ENCODE measurements around the gene EPM2AIP1.
"Not testable (repeated sequence)": the region's sequence is repeated elsewhere in the genome, so short reads cannot be mapped to it uniquely, and the experiment has no call there.

EPM2AIP1 gene

DNA sequence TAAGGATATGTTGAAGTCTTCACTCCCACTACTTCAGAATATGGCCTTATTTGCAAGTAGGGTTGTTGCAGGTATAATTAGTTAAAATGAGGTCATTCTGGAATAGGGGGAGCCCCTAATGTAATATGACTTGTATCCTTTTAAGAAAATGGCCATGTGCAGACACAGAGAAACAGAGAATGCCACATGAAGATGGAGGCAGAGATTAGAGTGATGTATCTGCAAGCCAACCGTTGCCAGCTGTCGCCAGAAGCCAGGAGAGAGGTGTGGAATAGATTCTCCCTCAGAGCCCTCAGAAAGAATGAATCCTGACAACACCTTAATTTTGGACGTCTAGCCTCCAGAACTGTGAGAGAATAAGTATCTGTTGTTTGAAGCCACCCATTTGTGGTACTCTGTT, 36.8 kb downstream of the EPM2AIP1 start:
- Histone ChIP-seq H3K9ac (ENCODE audit: low read depth in 1 of 2, low read length in 2 of 2) (no peak overlapping the region), H3K9me3 (ENCODE audit: control insufficient read depth in 2 of 2, low read length in 2 of 2) (no peaks in the 10 kb centered on the region), H3K36me3 (ENCODE audit: control insufficient read depth in 2 of 2, insufficient read depth in 2 of 2, low read length in 2 of 2) (no peaks in the 10 kb centered on the region), H3K27me3 (ENCODE audit: control insufficient read depth in 2 of 2, insufficient read depth in 2 of 2, low read length in 2 of 2) (no peaks in the 10 kb centered on the region), H3K27ac (ENCODE audit: low read depth in 2 of 2, low read length in 2 of 2) (no peak overlapping the region), H3K4me1 (ENCODE audit: control insufficient read depth in 2 of 2, insufficient read depth in 2 of 2, low read length in 2 of 2) (peaks cover 17 to 28% of the 10 kb centered on the region in 2 donors), H3K4me3 (ENCODE audit: low read length in 2 of 2) (no peak overlapping the region)

DNA sequence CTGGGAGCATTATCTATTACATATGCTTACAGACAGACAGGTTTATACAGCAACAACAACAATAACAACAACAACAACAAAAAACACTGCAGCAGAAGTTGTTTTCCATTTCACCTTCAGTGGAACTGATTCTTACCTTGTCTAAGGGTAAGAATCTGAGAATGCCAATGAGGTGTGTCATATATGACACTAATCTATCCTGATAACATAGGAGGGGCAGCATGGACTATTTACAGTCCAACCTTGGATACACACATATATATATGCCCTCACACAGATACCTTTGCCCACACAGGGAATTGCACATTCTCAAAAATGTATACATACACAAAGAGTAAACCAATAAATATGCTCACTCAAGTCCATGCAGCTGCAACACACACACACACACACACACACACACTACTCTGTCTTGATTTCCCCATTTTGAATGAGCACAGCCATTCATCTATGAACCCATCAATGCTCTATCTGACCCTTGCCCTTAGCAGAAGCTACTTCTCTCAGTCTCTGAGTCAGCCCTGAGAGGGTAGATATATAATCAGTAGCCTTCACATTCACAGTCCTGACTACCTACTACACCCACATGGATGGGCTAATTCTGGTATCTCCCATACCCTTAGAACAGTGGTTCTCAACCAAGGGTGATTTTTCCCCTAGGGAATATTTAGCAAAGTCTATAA, 38.3 kb downstream of the EPM2AIP1 start:
- Histone ChIP-seq H3K36me3 (ENCODE audit: control insufficient read depth in 2 of 2, insufficient read depth in 2 of 2, low read length in 2 of 2) (no peaks in the 10 kb centered on the region), H3K4me3 (ENCODE audit: low read length in 2 of 2) (no peak overlapping the region), H3K9me3 (ENCODE audit: control insufficient read depth in 2 of 2, low read length in 2 of 2) (no peaks in the 10 kb centered on the region), H3K27me3 (ENCODE audit: control insufficient read depth in 2 of 2, insufficient read depth in 2 of 2, low read length in 2 of 2) (no peaks in the 10 kb centered on the region), H3K4me1 (ENCODE audit: control insufficient read depth in 2 of 2, insufficient read depth in 2 of 2, low read length in 2 of 2) (peaks cover 17 to 28% of the 10 kb centered on the region in 2 donors), H3K9ac (ENCODE audit: low read depth in 1 of 2, low read length in 2 of 2) (no peak overlapping the region), H3K27ac (ENCODE audit: low read depth in 2 of 2, low read length in 2 of 2) (peak overlapping the region; percentile 40 to 58)

DNA sequence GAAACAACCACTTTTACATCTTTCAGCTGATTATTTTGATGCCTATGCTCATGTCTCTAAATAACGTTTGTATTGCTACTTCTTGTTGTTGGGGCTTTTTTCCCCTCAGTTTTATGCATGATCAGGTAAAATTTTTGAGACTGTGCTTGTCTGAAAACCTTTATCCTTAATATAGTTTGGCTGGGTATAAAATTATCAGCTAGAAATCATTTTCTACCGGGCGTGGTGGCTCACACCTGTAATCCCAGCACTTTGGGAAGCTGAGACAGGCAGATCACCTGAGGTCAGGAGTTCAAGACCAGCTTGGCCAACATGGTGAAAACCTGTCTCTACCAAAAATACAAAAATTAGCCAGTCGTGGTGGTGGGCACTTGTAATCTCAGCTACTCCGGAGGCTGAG, 45.1 kb downstream of the EPM2AIP1 start:
- not testable (repeated sequence) for H3K9me3 ChIP-seq (ENCODE audit: control insufficient read depth in 2 of 2, low read length in 2 of 2); H3K4me3 ChIP-seq (ENCODE audit: low read length in 2 of 2); H3K27ac ChIP-seq (ENCODE audit: low read depth in 2 of 2, low read length in 2 of 2); H3K36me3 ChIP-seq (ENCODE audit: control insufficient read depth in 2 of 2, insufficient read depth in 2 of 2, low read length in 2 of 2); H3K9ac ChIP-seq (ENCODE audit: low read depth in 1 of 2, low read length in 2 of 2); H3K27me3 ChIP-seq (ENCODE audit: control insufficient read depth in 2 of 2, insufficient read depth in 2 of 2, low read length in 2 of 2)
- peaks cover 8 to 17% of the 10 kb centered on the region in 2 donors for H3K4me1 ChIP-seq (ENCODE audit: control insufficient read depth in 2 of 2, insufficient read depth in 2 of 2, low read length in 2 of 2)

DNA sequence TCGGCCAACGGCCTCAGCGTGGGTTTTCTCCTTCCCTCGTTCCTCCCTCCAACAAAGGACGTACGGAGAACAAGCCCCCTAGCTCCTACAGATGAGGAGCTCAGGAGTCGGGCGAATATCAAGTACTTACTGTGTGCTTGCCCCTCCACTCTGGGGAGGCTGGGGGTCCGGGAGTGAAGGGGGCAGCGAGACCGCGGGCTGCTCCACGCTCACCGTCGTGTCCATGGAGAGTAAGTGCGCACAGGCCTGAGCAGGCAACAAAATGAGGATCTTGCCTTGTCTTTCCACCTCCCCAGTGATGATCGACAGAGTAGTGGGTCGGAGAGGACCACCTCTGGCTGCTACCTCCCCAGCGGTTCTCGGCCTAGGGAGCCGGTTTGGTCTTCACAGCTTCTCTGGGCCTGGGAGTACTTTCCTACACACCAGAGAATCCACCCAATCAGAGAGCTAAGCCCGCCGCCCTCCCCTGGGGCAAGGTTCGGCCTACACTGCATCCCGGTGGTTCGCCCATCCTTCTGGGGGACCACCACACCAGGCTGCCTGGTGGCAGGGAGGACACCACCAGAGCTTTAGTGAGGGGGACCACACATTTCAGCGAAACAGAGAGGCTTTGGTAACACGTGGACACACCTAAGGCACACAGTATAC, 47.5 kb downstream of the EPM2AIP1 start:
- Histone ChIP-seq H3K27me3 (ENCODE audit: control insufficient read depth in 2 of 2, insufficient read depth in 2 of 2, low read length in 2 of 2) (no peaks in the 10 kb centered on the region), H3K9ac (ENCODE audit: low read depth in 1 of 2, low read length in 2 of 2) (peak overlapping the region in 1 of 2 donors; percentile 72), H3K4me1 (ENCODE audit: control insufficient read depth in 2 of 2, insufficient read depth in 2 of 2, low read length in 2 of 2) (peaks cover 15 to 26% of the 10 kb centered on the region in 2 donors), H3K27ac (ENCODE audit: low read depth in 2 of 2, low read length in 2 of 2) (no peak overlapping the region), H3K9me3 (ENCODE audit: control insufficient read depth in 2 of 2, low read length in 2 of 2) (no peaks in the 10 kb centered on the region), H3K4me3 (ENCODE audit: low read length in 2 of 2) (peak overlapping the region; percentile 74 to 86), H3K36me3 (ENCODE audit: control insufficient read depth in 2 of 2, insufficient read depth in 2 of 2, low read length in 2 of 2) (no peaks in the 10 kb centered on the region)

DNA sequence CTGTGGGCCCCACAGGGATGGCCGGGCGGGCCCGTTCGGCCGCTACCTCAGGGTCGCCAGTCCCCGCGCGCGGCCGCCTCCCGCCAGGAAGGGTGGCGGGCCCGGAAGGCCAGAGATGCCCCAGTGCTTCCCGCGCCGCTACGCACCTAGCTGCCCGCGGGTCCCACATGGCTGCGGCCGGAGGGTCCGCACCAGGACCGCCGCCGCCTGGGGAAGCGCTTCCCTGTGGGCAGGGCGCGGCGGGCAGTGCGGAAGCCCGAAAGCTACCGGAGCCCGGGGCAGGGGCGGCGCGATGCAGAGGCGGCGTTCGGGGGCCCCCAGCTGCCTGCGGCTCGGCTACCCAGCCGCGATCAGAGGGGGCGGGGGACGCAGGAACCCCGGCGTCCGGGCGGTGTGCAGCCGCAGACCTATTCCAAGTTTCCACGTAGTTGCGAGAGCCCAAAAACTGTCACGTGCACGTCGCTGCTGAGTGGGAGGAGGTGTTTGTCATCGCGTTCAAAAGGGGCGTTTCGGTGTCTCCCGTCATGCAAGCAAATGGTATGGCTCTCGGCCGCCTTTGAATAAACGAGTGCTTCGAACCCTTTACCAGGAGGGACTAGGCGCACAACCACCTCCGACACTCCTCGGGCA, 48.2 kb downstream of the EPM2AIP1 start, which contains the start of gene TRANK1:
Gene TRANK1 (minus strand): TSS at position 414 of the 630 bp plus-strand sequence. CDS start 245 bp downstream, at position 169.
- Histone ChIP-seq H3K27me3 (ENCODE audit: control insufficient read depth in 2 of 2, insufficient read depth in 2 of 2, low read length in 2 of 2) (no peaks in the 10 kb centered on the region), H3K4me3 (ENCODE audit: low read length in 2 of 2) (peak within 1 kb of the TSS; percentile 74 to 86), H3K27ac (ENCODE audit: low read depth in 2 of 2, low read length in 2 of 2) (peak within 1 kb of the TSS; percentile 67 to 75), H3K9ac (ENCODE audit: low read depth in 1 of 2, low read length in 2 of 2) (peak within 1 kb of the TSS; percentile 72 to 74), H3K4me1 (ENCODE audit: control insufficient read depth in 2 of 2, insufficient read depth in 2 of 2, low read length in 2 of 2) (peaks cover 15 to 26% of the 10 kb centered on the region in 2 donors), H3K9me3 (ENCODE audit: control insufficient read depth in 2 of 2, low read length in 2 of 2) (no peaks in the 10 kb centered on the region), H3K36me3 (ENCODE audit: control insufficient read depth in 2 of 2, insufficient read depth in 2 of 2, low read length in 2 of 2) (no peaks in the 10 kb centered on the region)

DNA sequence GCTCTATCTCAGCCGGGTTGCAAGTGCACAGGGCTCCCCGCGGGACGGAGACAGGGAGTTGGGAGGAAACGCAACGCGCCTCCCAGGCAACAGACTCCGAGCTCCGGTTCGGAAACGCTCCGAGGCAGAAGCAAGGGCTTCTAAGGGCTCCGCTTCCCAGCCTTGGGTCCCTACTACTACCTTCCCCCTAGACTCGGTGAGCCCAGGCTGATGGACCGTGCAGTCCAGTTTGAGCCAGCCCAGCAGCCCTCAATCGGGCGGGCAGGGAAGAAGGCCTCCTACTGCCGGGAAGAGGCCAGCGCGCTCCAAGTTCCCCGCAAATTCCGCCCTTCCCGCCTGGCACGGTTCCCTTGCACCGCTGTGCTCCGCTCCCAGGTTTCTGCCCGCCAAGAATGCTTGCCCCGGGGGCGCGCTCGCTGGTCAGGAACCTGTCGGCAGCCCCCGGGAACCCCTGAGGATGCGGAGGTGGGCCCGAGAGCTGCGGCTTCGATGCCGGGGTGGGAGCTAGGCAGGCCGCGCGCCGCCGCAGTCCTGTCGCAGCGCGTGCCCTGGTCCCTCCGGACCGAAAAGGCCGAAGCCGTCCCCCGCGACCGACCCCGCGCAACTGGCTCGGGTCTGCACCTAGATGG, 48.8 kb downstream of the EPM2AIP1 start:
- Histone ChIP-seq H3K9me3 (ENCODE audit: control insufficient read depth in 2 of 2, low read length in 2 of 2) (no peaks in the 10 kb centered on the region), H3K27ac (ENCODE audit: low read depth in 2 of 2, low read length in 2 of 2) (peak overlapping the region; percentile 67 to 75), H3K4me1 (ENCODE audit: control insufficient read depth in 2 of 2, insufficient read depth in 2 of 2, low read length in 2 of 2) (peaks cover 15 to 26% of the 10 kb centered on the region in 2 donors), H3K36me3 (ENCODE audit: control insufficient read depth in 2 of 2, insufficient read depth in 2 of 2, low read length in 2 of 2) (no peaks in the 10 kb centered on the region), H3K27me3 (ENCODE audit: control insufficient read depth in 2 of 2, insufficient read depth in 2 of 2, low read length in 2 of 2) (no peaks in the 10 kb centered on the region), H3K9ac (ENCODE audit: low read depth in 1 of 2, low read length in 2 of 2) (peak overlapping the region; percentile 72 to 74), H3K4me3 (ENCODE audit: low read length in 2 of 2) (peak overlapping the region; percentile 74 to 86)

DNA sequence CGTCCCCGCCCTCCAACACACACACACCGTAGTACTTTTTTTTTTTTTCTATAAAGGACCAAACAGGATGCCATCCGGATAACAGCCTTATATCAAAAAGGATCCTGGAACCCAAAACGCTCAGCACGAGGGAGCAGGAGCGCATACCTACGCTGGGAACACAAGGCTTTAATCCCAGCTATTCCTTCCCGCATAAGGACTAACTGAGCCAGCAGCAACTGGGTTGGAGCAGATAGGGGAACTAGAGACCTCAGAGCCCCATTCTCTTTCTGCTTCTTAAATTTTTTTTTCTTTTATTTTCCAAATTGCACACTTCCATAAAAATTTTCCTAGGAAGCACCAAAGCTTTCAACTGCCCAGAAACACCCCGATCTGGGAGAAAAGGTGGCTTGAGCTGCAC, 49.3 kb downstream of the EPM2AIP1 start:
- peak overlapping the region; percentile 67 to 75 for H3K27ac ChIP-seq (ENCODE audit: low read depth in 2 of 2, low read length in 2 of 2)

DNA sequence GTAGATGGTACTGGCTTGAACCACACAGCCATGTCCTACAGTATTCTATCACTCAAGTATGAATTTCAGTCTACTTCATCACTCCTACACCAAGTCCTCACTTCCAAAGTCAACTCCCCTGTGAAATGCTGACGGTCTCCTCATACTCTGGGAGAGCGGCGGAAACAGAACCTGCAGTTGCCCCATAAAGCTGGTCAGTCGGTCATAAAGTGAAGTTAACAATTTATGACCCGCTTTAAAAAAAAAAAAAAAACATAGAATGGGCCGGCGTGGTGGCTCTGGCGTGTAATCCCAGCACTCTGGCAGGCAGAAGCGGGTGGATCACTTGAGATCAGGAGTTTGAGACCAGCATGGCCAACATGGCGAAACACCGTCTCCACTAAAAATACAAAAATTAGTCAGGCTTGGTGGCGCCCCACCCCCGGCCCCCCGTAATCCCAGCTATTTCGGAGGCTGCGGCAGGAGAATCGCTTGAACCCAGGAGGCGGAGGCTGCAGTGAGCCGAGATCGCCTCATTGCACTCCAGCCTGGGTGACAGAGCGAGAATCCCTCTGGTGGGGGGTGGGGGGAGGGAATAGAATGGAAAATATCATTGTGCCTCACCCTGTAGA, 50.2 kb downstream of the EPM2AIP1 start:
- H3K27ac ChIP-seq (ENCODE audit: low read depth in 2 of 2, low read length in 2 of 2): peak overlapping the region; percentile 38 to 51
- peaks cover 15 to 29% of the 10 kb centered on the region in 2 donors for H3K4me1 ChIP-seq (ENCODE audit: control insufficient read depth in 2 of 2, insufficient read depth in 2 of 2, low read length in 2 of 2)
- peak overlapping the region in 1 of 2 donors; percentile 74 for H3K4me3 ChIP-seq (ENCODE audit: low read length in 2 of 2)
- no peaks in the 10 kb centered on the region for H3K9me3 ChIP-seq (ENCODE audit: control insufficient read depth in 2 of 2, low read length in 2 of 2)
- no peaks in the 10 kb centered on the region for H3K27me3 ChIP-seq (ENCODE audit: control insufficient read depth in 2 of 2, insufficient read depth in 2 of 2, low read length in 2 of 2)
- no peaks in the 10 kb centered on the region for H3K36me3 ChIP-seq (ENCODE audit: control insufficient read depth in 2 of 2, insufficient read depth in 2 of 2, low read length in 2 of 2)
- peak overlapping the region in 1 of 2 donors; percentile 62 for H3K9ac ChIP-seq (ENCODE audit: low read depth in 1 of 2, low read length in 2 of 2)

More for the DNA sequence above, 49.3 kb downstream of the EPM2AIP1 start:
- peaks cover 15 to 26% of the 10 kb centered on the region in 2 donors for H3K4me1 ChIP-seq (ENCODE audit: control insufficient read depth in 2 of 2, insufficient read depth in 2 of 2, low read length in 2 of 2)
- no peaks in the 10 kb centered on the region for H3K27me3 ChIP-seq (ENCODE audit: control insufficient read depth in 2 of 2, insufficient read depth in 2 of 2, low read length in 2 of 2)
- no peaks in the 10 kb centered on the region for H3K9me3 ChIP-seq (ENCODE audit: control insufficient read depth in 2 of 2, low read length in 2 of 2)
- H3K4me3 ChIP-seq (ENCODE audit: low read length in 2 of 2): peak overlapping the region; percentile 74 to 86
- peak overlapping the region; percentile 72 to 74 for H3K9ac ChIP-seq (ENCODE audit: low read depth in 1 of 2, low read length in 2 of 2)
- no peaks in the 10 kb centered on the region for H3K36me3 ChIP-seq (ENCODE audit: control insufficient read depth in 2 of 2, insufficient read depth in 2 of 2, low read length in 2 of 2)

DNA sequence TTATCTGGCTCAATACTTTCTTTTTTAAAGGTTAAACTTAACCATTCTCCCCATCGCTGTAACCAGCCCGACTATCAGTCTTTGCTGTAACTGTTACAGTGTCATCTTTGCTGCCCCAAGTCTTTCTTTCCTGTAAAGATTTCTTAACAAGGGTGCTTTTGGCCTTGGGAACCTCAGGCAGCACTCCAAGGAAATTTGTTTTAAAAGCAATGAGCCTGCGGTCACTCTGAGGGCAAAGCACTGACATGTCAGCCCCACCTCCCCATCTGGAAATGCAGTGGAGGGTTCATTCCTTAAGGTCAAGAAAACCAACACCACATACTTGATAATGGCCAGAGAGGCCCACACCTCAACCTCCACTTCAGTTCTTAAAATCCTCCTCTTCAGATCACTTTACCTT, 51.3 kb downstream of the EPM2AIP1 start:
- H3K9me3 ChIP-seq (ENCODE audit: control insufficient read depth in 2 of 2, low read length in 2 of 2): no peaks in the 10 kb centered on the region
- H3K27me3 ChIP-seq (ENCODE audit: control insufficient read depth in 2 of 2, insufficient read depth in 2 of 2, low read length in 2 of 2): no peaks in the 10 kb centered on the region
- H3K27ac ChIP-seq (ENCODE audit: low read depth in 2 of 2, low read length in 2 of 2): peak overlapping the region; percentile 13 to 51
- H3K4me1 ChIP-seq (ENCODE audit: control insufficient read depth in 2 of 2, insufficient read depth in 2 of 2, low read length in 2 of 2): peaks cover 15 to 29% of the 10 kb centered on the region in 2 donors
- no peak overlapping the region for H3K9ac ChIP-seq (ENCODE audit: low read depth in 1 of 2, low read length in 2 of 2)
- H3K4me3 ChIP-seq (ENCODE audit: low read length in 2 of 2): no peak overlapping the region
- no peaks in the 10 kb centered on the region for H3K36me3 ChIP-seq (ENCODE audit: control insufficient read depth in 2 of 2, insufficient read depth in 2 of 2, low read length in 2 of 2)

Measured in mucosa of rectum (tissue), 2 donors.